GM12878 (cell line): ENCODE data around the gene FANCF. TPM values are rescaled to one million over a fixed set of nuclear protein-coding genes. Genes with fewer than 3 reads are reported as not detected.

Experiments used
- ATF2 ChIP-seq: IDR thresholded peaks from 2 replicates; pipeline ENCODE4 v1.6.1; 2012; ENCODE audit warnings: low read length, inconsistent platforms
- CHD4 ChIP-seq: fragments of 200-600 bp; sonication (generic); IDR thresholded peaks from 2 replicates; pipeline ENCODE4 v1.6.1; 2016; ENCODE audit warnings: mild to moderate bottlenecking
- EED ChIP-seq: sonication (generic); IDR thresholded peaks from 2 replicates; pipeline ENCODE4 v1.6.1; 2016; ENCODE audit warnings: antibody characterized with exemption, low read depth
- EGR1 ChIP-seq, 2 experiments: IDR thresholded peaks; 1 replicate in 1 of 2; 2 replicates in 1 of 2; pipeline ENCODE4 v1.6.1; 2011 to 2012; ENCODE audit warnings: low read depth in 2 of 2, low read length in 2 of 2, borderline replicate concordance in 1 of 2, mild to moderate bottlenecking in 1 of 2, moderate library complexity in 1 of 2
- EP300 ChIP-seq, 2 experiments: fragments of 150-350 bp in 1 of 2; IDR thresholded peaks; 2 replicates each; pipeline ENCODE4 v1.6.1; 2011 to 2012; ENCODE audit warnings: low read depth in 2 of 2, low read length in 2 of 2, borderline replicate concordance in 1 of 2, improper control_type of control experiment in 1 of 2, inconsistent platforms in 1 of 2; ENCODE audit not compliant: control insufficient read depth in 1 of 2
- FOS ChIP-seq: IDR thresholded peaks from 3 replicates; pipeline ENCODE4 v1.6.1; 2011; ENCODE audit warnings: borderline replicate concordance; ENCODE audit not compliant: insufficient read length; ENCODE audit errors: extremely low read depth
- FOXM1 ChIP-seq: IDR thresholded peaks from 2 replicates; pipeline ENCODE4 v1.6.1; 2012; ENCODE audit warnings: low read depth, mild to moderate bottlenecking, inconsistent platforms, low read length, moderate library complexity
- HDAC6 ChIP-seq: fragments of 200-600 bp; sonication (generic); IDR thresholded peaks from one replicate; pipeline ENCODE4 v1.8.0; 2017; ENCODE audit warnings: antibody characterized with exemption; ENCODE audit not compliant: unreplicated experiment
- MXI1 ChIP-seq: fragments of 150-350 bp; IDR thresholded peaks from 2 replicates; pipeline ENCODE4 v1.6.1; 2011; ENCODE audit warnings: low read depth, mild to moderate bottlenecking, inconsistent platforms, low read length, improper control_type of control experiment
- NR2F1 ChIP-seq: fragments of 450-650 bp; conservative IDR thresholded peaks from 2 replicates; pipeline ENCODE4 v1.6.1; 2017; ENCODE audit warnings: mild to moderate bottlenecking
- PAX8 ChIP-seq: fragments of 450-650 bp; IDR thresholded peaks from 2 replicates; pipeline ENCODE4 v1.6.1; 2017; ENCODE audit warnings: mild to moderate bottlenecking, moderate library complexity
- POU2F2 ChIP-seq: IDR thresholded peaks from 3 replicates; pipeline ENCODE4 v1.6.1; 2011; ENCODE audit warnings: low read depth, mild to moderate bottlenecking, low read length, borderline replicate concordance
- RUNX3 ChIP-seq: IDR thresholded peaks from 2 replicates; pipeline ENCODE4 v1.6.1; 2012; ENCODE audit warnings: low read length, inconsistent platforms
- YBX1 ChIP-seq: fragments of 450-650 bp; IDR thresholded peaks from 2 replicates; pipeline ENCODE4 v1.6.1; 2016; ENCODE audit warnings: antibody characterized with exemption
- ZZZ3 ChIP-seq: IDR thresholded peaks from 2 replicates; pipeline ENCODE4 v1.6.1; 2011; ENCODE audit warnings: low read depth; ENCODE audit not compliant: control insufficient read depth, insufficient read length
- polyA plus RNA-seq, 11 experiments: library from polyadenylated mRNA; depleted of rRNA in 4 of 11; unstranded in 6 of 11; stranded (reverse) in 5 of 11; fragments of >200 nt; fragmentation: Nextera tagmentation in 4 of 11; fragmentation: Illumina TruSeq in 1 of 11; extraction: Ambion mirVana in 4 of 11; extraction: Trizol in 1 of 11; gene quantifications; 1 replicate in 1 of 11; 2 replicates in 10 of 11; pipeline versions ENCODE4 v1.2.1 to v1.2.3, GENCODE V29; 2011 to 2016; ENCODE audit warnings: inconsistent platforms in 2 of 11, missing spikeins in 2 of 11, low read depth in 1 of 11
- total RNA-seq, 4 experiments: library from RNA; depleted of rRNA in 3 of 4; stranded (reverse); fragments of >200 nt in 3 of 4; fragmentation: Illumina TruSeq in 1 of 4; extraction: Trizol in 1 of 4; gene quantifications; 2 replicates each; pipeline versions ENCODE4 v1.2.1 to v1.2.3, GENCODE V29; 2013 to 2021
- TF ChIP-seq, protein P1 (sequence below): fragments of 450-650 bp; IDR thresholded peaks from 2 replicates; pipeline ENCODE4 v1.6.1; 2017; ENCODE audit warnings: mild to moderate bottlenecking, moderate library complexity

FANCF gene
- total and polyA plus RNA-seq, 10 of the 15 experiments (the other 5 are each of a cell fraction or from before 2014, with no cell fraction given) = 1.6 to 19.9 (median 12.2) TPM

DNA sequence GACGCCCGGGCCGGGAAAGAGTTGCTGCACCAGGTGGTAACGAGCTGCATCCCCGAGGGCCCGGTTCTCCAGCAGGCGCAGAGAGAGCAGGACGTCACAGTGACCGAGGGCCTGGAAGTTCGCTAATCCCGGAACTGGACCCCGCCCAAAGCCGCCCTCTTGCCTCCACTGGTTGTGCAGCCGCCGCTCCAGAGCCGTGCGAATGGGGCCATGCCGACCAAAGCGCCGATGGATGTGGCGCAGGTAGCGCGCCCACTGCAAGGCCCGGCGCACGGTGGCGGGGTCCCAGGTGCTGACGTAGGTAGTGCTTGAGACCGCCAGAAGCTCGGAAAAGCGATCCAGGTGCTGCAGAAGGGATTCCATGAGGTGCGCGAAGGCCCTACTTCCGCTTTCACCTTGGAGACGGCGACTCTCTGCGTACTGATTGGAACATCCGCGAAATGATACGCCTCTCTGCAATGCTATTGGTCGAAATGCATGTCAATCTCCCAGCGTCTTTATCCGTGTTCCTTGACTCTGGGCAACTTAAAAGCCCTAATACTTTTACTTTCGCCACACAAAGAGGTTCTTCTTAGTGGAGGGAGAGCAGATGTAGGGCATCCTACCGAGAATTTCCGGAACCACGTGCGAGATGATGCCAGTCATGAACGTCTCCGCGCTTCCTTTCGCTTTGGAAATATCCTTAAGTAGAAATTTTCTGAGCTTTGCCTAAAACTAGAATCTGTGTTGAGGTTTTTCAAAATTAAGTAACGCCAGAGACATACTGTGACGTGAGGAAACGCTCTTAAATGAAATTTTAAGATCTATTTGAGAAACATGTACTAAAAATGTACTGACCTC is at the start of gene FANCF (continued):
- TF ChIP-seq CHD4 = no peak
- no peak for TF ChIP-seq EGR1 (IDR thresholded peaks at IDR 0.05; ENCODE audit: borderline replicate concordance in 1 of 2, low read depth in 2 of 2, low read length in 2 of 2)
- TF ChIP-seq RUNX3 = peak; percentile 43; the same call in 1 of the 2 replicates
- peak; percentile 97 for TF ChIP-seq FOS
- TF ChIP-seq POU2F2 = peak; percentile 50; the same call in 1 of the 3 replicates
- TF ChIP-seq FOXM1 = peak; percentile 25; the same call in 1 of the 2 replicates
- TF ChIP-seq PAX8 = no peak
- peak; percentile 96 for TF ChIP-seq MXI1
- no peak for TF ChIP-seq NR2F1
- no peak for TF ChIP-seq ZZZ3
- no peak for TF ChIP-seq HDAC6
- TF ChIP-seq, protein P1, sequence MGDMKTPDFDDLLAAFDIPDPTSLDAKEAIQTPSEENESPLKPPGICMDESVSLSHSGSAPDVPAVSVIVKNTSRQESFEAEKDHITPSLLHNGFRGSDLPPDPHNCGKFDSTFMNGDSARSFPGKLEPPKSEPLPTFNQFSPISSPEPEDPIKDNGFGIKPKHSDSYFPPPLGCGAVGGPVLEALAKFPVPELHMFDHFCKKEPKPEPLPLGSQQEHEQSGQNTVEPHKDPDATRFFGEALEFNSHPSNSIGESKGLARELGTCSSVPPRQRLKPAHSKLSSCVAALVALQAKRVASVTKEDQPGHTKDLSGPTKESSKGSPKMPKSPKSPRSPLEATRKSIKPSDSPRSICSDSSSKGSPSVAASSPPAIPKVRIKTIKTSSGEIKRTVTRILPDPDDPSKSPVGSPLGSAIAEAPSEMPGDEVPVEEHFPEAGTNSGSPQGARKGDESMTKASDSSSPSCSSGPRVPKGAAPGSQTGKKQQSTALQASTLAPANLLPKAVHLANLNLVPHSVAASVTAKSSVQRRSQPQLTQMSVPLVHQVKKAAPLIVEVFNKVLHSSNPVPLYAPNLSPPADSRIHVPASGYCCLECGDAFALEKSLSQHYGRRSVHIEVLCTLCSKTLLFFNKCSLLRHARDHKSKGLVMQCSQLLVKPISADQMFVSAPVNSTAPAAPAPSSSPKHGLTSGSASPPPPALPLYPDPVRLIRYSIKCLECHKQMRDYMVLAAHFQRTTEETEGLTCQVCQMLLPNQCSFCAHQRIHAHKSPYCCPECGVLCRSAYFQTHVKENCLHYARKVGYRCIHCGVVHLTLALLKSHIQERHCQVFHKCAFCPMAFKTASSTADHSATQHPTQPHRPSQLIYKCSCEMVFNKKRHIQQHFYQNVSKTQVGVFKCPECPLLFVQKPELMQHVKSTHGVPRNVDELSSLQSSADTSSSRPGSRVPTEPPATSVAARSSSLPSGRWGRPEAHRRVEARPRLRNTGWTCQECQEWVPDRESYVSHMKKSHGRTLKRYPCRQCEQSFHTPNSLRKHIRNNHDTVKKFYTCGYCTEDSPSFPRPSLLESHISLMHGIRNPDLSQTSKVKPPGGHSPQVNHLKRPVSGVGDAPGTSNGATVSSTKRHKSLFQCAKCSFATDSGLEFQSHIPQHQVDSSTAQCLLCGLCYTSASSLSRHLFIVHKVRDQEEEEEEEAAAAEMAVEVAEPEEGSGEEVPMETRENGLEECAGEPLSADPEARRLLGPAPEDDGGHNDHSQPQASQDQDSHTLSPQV = no peak
- no peak for TF ChIP-seq ATF2
- no peak for TF ChIP-seq EED
- no peak for TF ChIP-seq YBX1
- no peak for TF ChIP-seq EP300 (IDR thresholded peaks at IDR 0.05; ENCODE audit: borderline replicate concordance in 1 of 2, control insufficient read depth in 1 of 2, low read depth in 2 of 2, low read length in 2 of 2)
- TF ChIP-seq, all 136 proteins: peak for 55
